ENCODE measurements around the gene PTPRT.

Gene PTPRT

GRCh38 chr20:42639140-42639539, 550.6 kb downstream of the PTPRT start:
- DNase-seq (ENCODE audit: low read depth in 2 of 2, low spot score in 1 of 2), result no peak

- no peak for DNase-seq (ENCODE audit: low read depth in 2 of 2, low spot score in 1 of 2)
Observed at GRCh38 chr20:42635699-42636411, 553.9 kb downstream of the PTPRT start.

GRCh38 chr20:42634156-42634555, 555.5 kb downstream of the PTPRT start:
- DNase-seq (ENCODE audit: low read depth in 2 of 2, low spot score in 1 of 2), result no peak

GRCh38 chr20:42628683-42629082, 561.0 kb downstream of the PTPRT start:
- no peak for DNase-seq (ENCODE audit: low read depth in 2 of 2, low spot score in 1 of 2)

GRCh38 chr20:42613076-42613475, 576.6 kb downstream of the PTPRT start:
- no peak for DNase-seq (ENCODE audit: low read depth in 2 of 2, low spot score in 1 of 2)

GRCh38 chr20:42611889-42612837, 577.5 kb downstream of the PTPRT start:
- DNase-seq (ENCODE audit: low read depth in 2 of 2, low spot score in 1 of 2), result no peak

GRCh38 chr20:42611423-42611822, 578.3 kb downstream of the PTPRT start:
- no peak for DNase-seq (ENCODE audit: low read depth in 2 of 2, low spot score in 1 of 2)

GRCh38 chr20:42610070-42610469, 579.6 kb downstream of the PTPRT start:
- DNase-seq (ENCODE audit: low read depth in 2 of 2, low spot score in 1 of 2), result no peak

- DNase-seq (ENCODE audit: low read depth in 2 of 2, low spot score in 1 of 2), result no peak
Observed at GRCh38 chr20:42609618-42610017, 580.1 kb downstream of the PTPRT start.

- DNase-seq (ENCODE audit: low read depth in 2 of 2, low spot score in 1 of 2), result no peak
Observed at GRCh38 chr20:42604998-42605956, 584.4 kb downstream of the PTPRT start.

GRCh38 chr20:42603655-42604054, 586.1 kb downstream of the PTPRT start:
- no peak for DNase-seq (ENCODE audit: low read depth in 2 of 2, low spot score in 1 of 2)

- DNase-seq (ENCODE audit: low read depth in 2 of 2, low spot score in 1 of 2), result no peak
Observed at GRCh38 chr20:42598581-42598980, 591.1 kb downstream of the PTPRT start.

GRCh38 chr20:42595625-42596024, 594.1 kb downstream of the PTPRT start:
- no peak for DNase-seq (ENCODE audit: low read depth in 2 of 2, low spot score in 1 of 2)

- no peak for DNase-seq (ENCODE audit: low read depth in 2 of 2, low spot score in 1 of 2)
Observed at GRCh38 chr20:42594659-42595058, 595.0 kb downstream of the PTPRT start.

GRCh38 chr20:42594011-42594410, 595.7 kb downstream of the PTPRT start:
- DNase-seq (ENCODE audit: low read depth in 2 of 2, low spot score in 1 of 2), result no peak

GRCh38 chr20:42589976-42590639, 599.6 kb downstream of the PTPRT start:
- DNase-seq (ENCODE audit: low read depth in 2 of 2, low spot score in 1 of 2), result no peak

GRCh38 chr20:42588847-42589246, 600.9 kb downstream of the PTPRT start:
- no peak for DNase-seq (ENCODE audit: low read depth in 2 of 2, low spot score in 1 of 2)

- no peak for DNase-seq (ENCODE audit: low read depth in 2 of 2, low spot score in 1 of 2)
Observed at GRCh38 chr20:42587427-42587826, 602.3 kb downstream of the PTPRT start.

- no peak for DNase-seq (ENCODE audit: low read depth in 2 of 2, low spot score in 1 of 2)
Observed at GRCh38 chr20:42581311-42581710, 608.4 kb downstream of the PTPRT start.

- DNase-seq (ENCODE audit: low read depth in 2 of 2, low spot score in 1 of 2), result no peak
Observed at GRCh38 chr20:42576167-42576566, 613.5 kb downstream of the PTPRT start.

All from stimulated activated CD8-positive, alpha-beta memory T cell treated with anti-CD3 and anti-CD28 coated beads, Interleukin-4, amount 100 ng/mL, for 1 hour (primary cell).